ENCODE data around the gene SIAH1.
"Not testable (repeated sequence)": the region's sequence is repeated elsewhere in the genome, so short reads cannot be mapped to it uniquely, and the experiment has no call there.

Gene SIAH1

DNA sequence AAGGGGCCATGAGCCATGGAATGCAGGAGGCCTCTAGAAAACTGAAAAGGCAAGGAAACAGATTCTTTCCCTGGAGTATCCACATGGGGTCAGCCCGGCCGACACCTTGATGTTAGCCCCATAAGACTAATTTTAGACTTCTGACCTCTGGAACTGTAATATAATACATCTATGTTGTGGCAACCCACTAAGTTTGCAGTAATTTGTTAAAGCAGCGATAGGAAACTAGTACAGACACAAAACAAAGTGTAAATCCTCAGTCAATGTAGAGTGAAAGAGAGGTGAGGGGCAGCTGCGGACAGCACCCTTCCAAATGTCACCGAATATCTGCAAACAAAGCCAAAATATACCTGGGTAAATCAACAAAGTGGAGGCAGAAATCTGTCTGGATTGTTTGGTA is 7.2 kb upstream of the SIAH1 start:
- no peak for DNase-seq

DNA sequence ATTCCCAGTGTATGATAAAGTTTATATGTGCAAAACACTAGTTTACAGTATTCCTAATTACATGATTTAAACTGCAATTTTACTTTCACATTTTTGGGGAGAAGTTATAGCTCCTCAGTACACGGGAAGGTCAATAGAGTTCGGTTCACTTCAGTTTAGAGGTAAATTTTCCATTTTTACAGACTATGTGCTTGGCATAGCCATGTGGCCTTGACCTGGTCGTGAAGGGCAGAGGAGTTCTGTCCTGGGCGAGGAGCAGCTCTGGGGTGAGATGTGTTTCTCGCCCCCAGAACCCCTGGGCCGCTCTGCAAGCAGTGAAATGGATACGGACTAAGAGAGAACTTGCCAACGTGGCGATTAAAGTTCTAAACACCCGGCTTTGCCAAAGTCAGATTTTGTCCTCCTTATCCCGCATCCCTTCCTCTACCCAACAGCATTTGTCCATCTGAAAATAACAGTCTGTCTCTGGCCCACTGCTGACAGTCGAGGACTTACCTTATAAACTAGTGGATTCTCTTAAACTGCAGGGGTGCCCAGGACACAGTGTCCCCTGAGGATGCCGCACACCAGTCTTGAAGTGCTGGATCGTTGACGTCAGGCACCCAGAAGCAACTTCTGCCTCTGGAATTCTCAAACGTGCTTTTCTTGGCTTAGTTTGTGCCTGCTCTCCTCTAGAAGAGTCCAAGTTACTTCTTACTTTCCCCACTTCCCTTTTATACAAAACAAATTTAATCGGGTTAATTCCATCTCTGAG is 1.5 kb upstream of the SIAH1 start:
- no peak for DNase-seq

DNA sequence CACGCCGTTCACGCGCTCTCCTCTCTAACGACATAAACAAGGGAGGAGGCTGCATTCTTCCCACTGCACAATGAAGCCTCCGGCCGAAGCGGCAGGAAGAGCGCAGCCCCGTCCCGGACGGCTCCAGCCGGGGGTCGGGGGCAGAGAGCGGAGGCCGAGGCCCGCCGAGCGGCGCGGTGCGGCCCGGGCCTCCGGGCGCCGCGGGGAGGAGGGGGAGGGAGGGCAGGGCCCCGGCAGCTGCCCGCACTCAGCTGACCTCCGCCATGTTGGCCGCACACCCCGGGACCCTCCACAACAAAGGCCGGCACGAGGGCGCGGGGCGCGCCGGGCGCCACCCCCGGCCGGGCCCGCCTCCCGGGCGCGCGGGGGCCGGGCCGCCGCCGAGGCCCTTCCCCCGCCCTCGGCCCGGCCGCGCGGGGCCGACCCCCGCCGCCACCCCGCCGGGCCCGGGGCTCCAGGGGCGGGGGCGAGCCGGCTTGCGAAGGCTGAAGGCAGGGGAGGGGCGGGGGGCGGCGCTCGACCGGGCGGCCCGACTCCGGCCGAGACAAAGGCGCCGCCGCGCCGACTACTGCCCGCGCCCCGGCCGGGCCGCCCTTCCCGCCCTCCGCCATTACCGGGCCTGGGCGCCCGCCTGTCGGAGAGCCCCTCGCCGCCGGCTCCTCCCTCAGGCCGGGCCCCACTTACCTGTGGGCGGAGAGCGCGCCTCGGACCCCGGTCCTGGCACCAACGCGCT is 527 bp downstream of the SIAH1 start:
- no peak for DNase-seq

DNA sequence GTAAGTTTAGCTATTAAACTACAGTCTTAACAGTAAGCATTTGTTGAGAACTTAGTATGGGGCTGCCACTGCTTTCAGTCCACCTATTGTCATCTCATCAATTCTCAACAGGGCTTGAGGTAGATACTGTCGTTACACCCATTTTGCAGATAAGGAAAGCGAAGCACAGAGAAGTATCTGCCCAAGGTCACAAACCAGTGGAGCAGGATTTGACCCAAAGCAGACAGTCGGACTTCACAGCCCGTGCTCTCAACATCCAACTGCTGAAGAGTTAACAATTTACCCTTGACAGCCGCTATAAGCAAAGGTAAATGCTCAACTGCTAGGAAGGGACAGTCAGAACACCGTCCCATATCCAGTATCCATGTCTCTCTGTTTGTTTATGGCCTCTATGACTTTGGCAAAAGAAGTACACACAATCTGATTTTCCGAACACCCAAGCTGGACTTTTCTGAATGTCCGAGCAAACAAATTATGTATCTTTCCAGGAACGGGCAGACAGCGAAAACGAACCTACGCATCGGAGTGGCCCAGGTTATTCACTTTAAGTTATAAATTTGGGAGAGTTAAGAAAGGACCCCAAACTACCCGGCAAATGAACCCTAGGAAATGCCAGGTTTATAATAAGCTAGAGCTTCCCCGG is 1.2 kb downstream of the SIAH1 start:
- DNase-seq = no peak

- DNase-seq = no peak
Measured at GRCh38 chr16:48383009-48383876, 2.0 kb downstream of the SIAH1 start.

GRCh38 chr16:48382131-48382530 is 3.1 kb downstream of the SIAH1 start:
- no peak for DNase-seq

- no peak for DNase-seq
Measured at GRCh38 chr16:48381201-48381600, 4.0 kb downstream of the SIAH1 start.

DNA sequence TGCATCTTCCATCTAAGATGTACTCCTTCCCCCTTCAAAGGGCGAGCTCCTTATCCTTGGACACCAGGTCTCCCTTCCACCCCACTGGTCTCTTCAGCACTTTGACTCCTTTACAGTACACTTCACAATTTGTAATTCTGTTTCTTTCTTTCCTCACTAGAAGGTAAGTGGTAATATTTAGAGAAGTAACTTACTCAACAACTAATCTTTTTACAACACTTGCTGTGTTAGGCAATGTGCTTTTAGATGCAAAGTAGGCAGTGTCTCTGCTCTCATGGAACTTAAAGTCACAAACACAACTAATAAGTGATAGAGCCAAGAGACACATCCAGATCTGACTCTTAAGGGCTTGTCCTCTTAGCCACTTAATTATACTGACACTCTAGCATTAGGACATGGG is 6.4 kb downstream of the SIAH1 start:
- DNase-seq = no peak

- no peak for DNase-seq
Measured at GRCh38 chr16:48378276-48378675, 6.9 kb downstream of the SIAH1 start.

GRCh38 chr16:48377301-48377700 is 7.9 kb downstream of the SIAH1 start:
- DNase-seq = not testable (repeated sequence)

DNA sequence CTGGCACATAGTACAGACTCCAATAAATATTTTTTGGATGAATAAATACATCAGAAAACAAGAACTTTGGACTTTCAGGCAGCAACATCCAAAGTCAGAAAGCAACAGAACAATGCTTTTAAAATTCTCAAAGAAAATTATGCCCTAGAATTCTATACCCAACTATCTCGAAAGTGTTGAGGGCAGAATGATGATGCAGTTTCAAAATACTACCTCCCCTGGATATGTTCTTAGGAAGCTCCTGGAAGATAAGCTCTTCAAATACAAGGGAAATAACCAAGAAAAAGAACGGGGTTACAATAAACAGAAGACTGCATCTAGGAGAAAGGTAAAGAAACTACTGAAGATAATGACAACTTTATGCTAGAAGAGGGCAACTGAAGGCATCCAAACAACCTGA is 11.0 kb downstream of the SIAH1 start:
- DNase-seq = no peak

DNA sequence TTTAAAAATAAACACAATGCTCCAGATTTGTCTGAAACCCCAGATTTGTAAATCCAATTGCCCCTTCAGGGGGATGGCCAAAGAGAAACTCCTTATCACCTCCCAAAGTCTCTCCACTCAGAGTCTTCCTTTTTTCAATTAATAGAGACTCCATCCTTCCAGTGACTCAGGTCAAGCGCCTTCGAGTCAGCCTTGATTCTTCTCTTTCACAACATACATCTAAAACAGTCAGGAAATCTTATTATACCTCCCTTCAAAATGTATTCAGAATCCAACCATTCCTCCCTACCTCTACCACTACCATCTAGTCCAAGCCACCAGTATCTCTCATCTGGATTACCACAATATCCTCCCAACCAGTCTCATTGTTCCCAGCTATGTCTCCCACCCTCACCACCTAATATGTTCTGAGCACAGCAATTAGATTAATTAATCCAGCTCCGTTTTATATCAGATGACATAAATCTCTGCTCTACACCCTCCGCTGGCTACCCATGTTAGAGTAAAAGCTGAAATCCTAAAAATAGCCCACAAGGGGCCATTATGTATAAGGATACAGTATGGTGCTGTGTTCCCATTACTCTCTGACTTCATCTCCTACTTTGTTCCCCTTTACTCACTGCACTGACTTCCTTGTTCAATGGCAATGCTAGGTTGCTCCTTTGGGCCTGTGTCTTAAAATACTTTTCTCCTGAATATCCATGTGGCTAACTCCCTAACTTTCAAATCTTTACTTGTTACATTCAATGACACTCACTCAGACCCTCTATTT is 11.8 kb downstream of the SIAH1 start:
- DNase-seq = no peak

GRCh38 chr16:48372744-48373143 is 12.5 kb downstream of the SIAH1 start:
- DNase-seq = no peak

GRCh38 chr16:48371393-48371780 is 13.8 kb downstream of the SIAH1 start:
- no peak for DNase-seq

DNA sequence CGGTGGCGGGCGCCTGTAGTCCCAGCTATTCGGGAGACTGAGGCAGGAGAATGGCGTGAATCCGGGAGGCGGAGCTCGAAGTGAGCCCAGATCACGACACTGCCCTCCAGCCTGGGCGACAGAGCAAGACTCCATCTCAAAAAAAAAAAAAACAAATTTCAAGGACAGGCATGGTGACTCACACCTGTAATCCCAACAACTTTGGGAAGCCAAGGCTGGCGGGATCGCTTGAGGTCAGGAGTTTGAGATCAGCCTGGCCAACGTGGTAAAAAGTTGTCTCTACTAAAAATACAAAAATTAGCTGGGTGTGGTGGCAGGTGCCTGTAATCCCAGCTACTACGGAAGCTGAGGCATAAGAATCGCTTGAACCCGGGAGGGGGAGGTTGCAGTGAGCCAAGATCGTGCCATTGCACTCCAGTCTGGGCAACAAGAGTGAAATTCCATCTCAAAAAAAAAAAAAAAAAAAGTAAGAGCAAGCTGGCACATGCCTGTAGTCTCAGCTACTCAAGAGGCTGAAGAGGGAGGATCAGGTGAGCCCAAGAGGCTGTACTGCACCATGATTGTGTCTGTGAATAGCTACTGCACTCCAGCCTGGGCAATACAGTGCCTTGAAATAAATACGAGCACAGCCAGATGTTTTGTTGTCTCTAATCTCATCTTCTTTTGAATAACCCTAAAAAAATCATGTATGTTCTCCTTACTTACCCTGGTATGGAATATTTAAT is 14.4 kb downstream of the SIAH1 start:
- DNase-seq = not testable (repeated sequence)

DNA sequence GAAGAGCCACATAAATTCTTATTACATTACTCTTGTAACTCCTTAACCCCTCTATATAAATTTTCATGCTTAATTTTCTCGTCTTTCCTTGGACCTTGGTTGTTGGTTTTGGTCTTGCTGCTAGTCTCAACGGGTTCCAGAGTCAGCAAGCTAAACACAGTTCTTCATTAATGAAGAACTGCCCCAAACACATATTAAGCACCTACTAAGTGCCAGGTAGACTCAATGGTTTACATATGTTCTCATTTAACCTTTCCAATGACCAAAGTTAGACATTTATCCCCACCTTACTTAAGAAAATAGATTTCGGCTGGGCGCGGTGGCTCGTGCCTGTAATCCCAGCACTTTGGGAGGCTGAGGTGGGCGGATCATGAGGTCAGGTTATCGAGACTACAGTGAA is 15.0 kb downstream of the SIAH1 start:
- no peak for DNase-seq

- no peak for DNase-seq
Measured at GRCh38 chr16:48369765-48370164, 15.4 kb downstream of the SIAH1 start.

DNA sequence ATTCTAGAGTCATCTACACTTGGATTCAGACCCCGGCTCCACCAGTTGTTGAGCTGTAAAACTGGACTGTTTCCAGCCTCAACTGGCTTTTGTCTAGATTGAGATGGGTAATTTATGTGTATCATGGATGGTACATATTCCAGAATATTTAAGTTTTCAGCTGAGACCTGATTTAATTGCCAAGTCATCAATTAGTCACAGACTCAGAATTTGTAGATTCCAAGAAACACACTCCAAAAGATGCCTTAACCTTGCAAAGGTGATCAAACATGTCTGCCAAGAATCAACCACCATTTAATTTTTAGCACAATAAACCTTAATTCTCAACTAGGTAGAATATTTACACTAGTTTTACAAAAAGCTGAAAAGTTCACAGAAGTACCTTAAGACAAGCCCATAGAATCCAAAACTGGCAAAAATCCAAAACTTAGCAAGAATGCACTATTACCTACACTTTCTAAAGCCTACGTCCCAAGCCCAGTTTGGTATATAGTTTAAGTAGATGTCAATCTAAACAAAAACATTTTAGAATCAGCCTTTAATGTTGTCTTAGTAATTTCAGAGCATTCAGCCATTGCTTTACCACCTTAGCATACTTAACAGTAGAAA is 17.7 kb downstream of the SIAH1 start:
- no peak for DNase-seq

DNA sequence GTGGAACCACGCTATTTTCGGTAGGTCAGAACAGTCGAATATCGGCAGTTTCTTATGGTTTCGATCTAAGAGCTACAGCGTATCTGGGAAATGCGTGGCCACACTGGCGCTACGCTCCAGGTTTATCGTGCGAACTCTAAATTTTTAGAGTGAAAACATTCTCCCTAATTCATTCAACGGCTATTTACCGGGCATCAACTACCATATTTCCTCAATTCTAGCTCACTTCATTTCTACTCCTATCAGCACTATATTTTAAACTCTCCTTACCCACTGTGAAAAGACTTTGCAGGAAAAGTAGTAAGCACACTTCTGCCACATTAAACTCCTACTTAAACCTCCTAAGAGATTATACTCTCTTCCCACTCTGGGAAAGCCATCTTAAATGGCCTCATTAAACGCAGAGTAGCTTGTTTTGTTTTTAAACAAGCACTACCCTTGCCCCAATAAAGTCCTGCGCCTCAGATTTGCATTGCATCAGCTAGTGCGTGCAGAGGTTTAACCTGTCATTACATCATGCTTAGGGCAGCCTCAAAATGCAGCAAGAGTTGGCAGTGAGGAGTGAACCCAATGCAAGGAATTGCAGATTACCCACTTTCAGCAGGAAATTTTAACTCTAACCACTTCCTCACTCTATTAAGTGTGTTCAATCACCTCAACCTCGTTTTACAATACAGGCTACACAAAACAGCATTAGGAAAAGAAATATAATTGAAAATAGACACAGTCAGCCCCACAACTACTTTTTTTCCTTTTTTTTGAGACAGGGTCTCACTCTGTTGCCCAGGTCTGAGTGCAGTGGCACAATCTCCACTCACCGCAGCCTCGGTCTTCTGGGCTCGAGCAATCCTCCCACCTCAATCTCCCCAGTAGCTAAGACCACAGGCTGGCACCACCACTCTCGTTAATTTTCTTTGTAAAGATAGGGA is 18.8 kb downstream of the SIAH1 start:
- peak; percentile 37 for DNase-seq

DNA sequence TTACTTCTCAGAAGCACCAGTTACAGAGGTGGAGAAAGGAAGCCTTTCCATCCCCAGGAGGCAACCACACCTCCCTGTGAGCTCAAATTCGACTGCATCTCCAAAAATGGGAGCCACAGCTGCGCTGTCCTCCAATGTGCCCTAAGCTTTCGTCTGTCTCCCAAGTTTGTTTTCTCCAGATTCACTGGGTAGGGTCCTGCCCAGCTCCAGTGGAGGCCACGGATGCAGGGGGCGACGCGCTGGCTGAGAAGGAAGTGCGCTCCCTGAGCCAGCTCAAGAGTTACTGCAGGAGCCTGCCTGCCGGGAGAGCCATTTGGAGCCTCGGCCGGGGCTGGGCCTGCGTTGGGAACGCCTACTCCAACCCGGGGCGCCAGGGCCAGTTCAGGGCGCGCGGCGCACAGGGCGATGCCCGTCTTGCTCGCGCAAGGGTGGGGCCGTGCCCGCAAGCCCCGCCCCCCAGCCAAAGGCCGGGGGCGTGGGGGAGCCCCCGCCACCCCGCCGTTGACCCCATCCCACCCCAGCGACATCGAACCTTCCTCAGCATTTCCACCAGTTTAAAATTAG is 19.5 kb downstream of the SIAH1 start:
- peak; percentile 58 for DNase-seq

Data from SHP77 treated with DMSO at 0.1 percent for 48 hours (cell line).